Neural crest cell (in vitro differentiated cells): Measurements from ENCODE around the gene COL4A4. TPM values are rescaled to one million over a fixed set of nuclear protein-coding genes. Genes with fewer than 3 reads are reported as not detected.

Experiments
- DNase-seq: peaks from one replicate; pipeline ENCODE4 v3.0.0; 2021; ENCODE audit warnings: low read depth, mixed read lengths, low spot score
- H3K27ac Mint-ChIP-seq: one replicate; pipeline ENCODE4 v1.8.0; 2021; ENCODE audit warnings: mild to moderate bottlenecking, mixed read lengths; ENCODE audit not compliant: unreplicated experiment
- H3K27me3 Mint-ChIP-seq: 2 replicates; pipeline ENCODE4 v1.8.0; 2021; ENCODE audit warnings: low read depth, mild to moderate bottlenecking, mixed read lengths
- H3K36me3 Mint-ChIP-seq: 2 replicates; pipeline ENCODE4 v1.8.0; 2021; ENCODE audit warnings: low read depth, mild to moderate bottlenecking, mixed read lengths
- H3K4me1 Mint-ChIP-seq: 2 replicates; pipeline ENCODE4 v1.8.0; 2021; ENCODE audit warnings: mixed read lengths
- H3K4me3 Mint-ChIP-seq: one replicate; pipeline ENCODE4 v1.8.0; 2021; ENCODE audit warnings: mild to moderate bottlenecking, mixed read lengths
- H3K9me3 Mint-ChIP-seq: 2 replicates; pipeline ENCODE4 v1.8.0; 2021; ENCODE audit warnings: mixed read lengths
- total RNA-seq: library from RNA; stranded (reverse); gene quantifications from 2 replicates; pipeline ENCODE4 v1.2.1, GENCODE V29; 2021
- TF ChIP-seq, protein P1 (sequence below): fragments of 200-600 bp; sonication (generic); conservative IDR thresholded peaks from 2 replicates; pipeline ENCODE4 v1.5.0; 2021; ENCODE audit warnings: antibody characterized with exemption, mild to moderate bottlenecking

Gene COL4A4
- total RNA-seq, 1 donor from 2014 or later = 0.19 TPM

DNA sequence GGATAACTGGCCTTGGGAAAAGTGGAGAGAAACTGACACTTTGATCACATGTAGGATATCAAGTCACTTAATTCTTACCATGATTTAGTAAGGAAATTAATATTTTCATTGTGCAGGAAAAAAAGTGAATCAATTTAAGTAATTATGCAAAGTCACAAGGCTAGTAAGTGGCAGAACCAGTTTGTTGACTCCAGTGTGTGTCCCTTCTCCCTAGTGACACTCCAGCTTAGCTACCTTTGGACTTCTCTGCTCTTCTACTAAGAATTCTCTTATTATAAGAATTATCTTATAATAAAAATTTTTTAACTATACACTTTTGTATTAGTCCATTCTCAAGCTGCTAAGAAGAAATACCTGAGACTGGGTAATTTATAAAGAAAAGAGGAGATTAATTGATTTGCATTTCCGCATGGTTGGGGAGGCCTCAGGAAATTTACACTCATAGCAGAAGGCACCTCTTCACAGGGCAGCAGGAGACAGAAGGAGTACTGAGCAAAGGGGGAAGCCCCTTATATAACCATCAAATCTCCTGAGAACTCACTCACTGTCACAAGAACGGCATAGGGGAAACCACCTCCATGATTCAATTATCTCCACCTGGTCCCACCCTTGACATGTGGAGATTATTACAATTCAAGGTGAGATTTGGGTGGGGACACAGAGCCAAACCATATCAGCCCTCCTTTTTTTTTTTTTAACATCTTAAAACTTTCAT lies 13.6 kb downstream of the COL4A4 start:
- Mint-ChIP-seq H3K9me3 (peaks cover 2% of the 10 kb centered on the region), H3K4me3 (no peak overlapping the region), H3K36me3 (no peaks in the 10 kb centered on the region), H3K27me3 (peaks cover 8% of the 10 kb centered on the region), H3K27ac (no peak overlapping the region), H3K4me1 (no peaks in the 10 kb centered on the region)
- DNase-seq = no peak
- TF ChIP-seq, protein P1, sequence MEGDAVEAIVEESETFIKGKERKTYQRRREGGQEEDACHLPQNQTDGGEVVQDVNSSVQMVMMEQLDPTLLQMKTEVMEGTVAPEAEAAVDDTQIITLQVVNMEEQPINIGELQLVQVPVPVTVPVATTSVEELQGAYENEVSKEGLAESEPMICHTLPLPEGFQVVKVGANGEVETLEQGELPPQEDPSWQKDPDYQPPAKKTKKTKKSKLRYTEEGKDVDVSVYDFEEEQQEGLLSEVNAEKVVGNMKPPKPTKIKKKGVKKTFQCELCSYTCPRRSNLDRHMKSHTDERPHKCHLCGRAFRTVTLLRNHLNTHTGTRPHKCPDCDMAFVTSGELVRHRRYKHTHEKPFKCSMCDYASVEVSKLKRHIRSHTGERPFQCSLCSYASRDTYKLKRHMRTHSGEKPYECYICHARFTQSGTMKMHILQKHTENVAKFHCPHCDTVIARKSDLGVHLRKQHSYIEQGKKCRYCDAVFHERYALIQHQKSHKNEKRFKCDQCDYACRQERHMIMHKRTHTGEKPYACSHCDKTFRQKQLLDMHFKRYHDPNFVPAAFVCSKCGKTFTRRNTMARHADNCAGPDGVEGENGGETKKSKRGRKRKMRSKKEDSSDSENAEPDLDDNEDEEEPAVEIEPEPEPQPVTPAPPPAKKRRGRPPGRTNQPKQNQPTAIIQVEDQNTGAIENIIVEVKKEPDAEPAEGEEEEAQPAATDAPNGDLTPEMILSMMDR = no peak

DNA sequence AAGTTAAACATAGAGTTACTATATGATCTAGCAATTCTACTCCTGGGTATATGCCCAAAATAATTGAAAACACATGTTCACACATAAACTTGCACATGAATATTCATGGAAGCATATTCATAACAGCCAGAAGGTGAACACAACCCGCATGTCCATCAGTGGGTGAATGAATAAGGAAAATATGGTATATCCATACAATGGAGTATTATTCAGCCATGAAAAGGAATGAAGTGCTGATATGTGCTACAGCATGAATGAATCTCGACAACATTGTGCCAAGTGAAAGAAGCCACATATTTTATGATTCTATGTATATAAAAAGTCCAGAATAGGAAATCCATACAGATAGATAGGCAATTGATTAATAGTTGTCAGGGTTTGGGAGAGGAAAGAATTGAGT lies 15.9 kb downstream of the COL4A4 start:
- TF ChIP-seq, protein P1 = no peak
- no peak overlapping the region for H3K27ac Mint-ChIP-seq
- H3K4me3 Mint-ChIP-seq = no peak overlapping the region
- no peak for DNase-seq
- no peaks in the 10 kb centered on the region for H3K36me3 Mint-ChIP-seq
- no peaks in the 10 kb centered on the region for H3K4me1 Mint-ChIP-seq
- peaks cover 2% of the 10 kb centered on the region for H3K9me3 Mint-ChIP-seq
- no peaks in the 10 kb centered on the region for H3K27me3 Mint-ChIP-seq

DNA sequence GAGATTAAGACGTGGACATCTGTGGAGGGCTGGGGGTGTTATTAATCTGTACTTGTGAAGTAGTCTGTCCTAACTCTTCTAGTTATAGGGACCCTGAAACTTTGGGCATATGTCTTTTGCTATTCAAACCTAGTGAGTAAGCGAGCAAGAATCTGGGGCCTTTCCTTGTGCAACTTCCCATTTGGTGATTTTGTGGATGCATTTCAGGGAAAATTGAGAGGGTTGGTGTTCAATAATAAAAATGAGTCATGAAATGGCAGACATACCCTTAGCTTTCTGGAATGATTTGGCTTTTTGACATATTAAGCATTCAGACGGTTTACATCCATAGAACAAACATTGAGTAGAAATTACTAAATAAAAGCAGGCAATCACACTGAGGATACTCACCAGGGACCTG lies 17.0 kb downstream of the COL4A4 start:
- no peak for DNase-seq
- Mint-ChIP-seq H3K4me3 (no peak overlapping the region), H3K36me3 (no peaks in the 10 kb centered on the region), H3K27me3 (no peaks in the 10 kb centered on the region), H3K9me3 (peaks cover 2% of the 10 kb centered on the region), H3K27ac (no peak overlapping the region), H3K4me1 (no peaks in the 10 kb centered on the region)
- TF ChIP-seq, protein P1 = no peak

DNA sequence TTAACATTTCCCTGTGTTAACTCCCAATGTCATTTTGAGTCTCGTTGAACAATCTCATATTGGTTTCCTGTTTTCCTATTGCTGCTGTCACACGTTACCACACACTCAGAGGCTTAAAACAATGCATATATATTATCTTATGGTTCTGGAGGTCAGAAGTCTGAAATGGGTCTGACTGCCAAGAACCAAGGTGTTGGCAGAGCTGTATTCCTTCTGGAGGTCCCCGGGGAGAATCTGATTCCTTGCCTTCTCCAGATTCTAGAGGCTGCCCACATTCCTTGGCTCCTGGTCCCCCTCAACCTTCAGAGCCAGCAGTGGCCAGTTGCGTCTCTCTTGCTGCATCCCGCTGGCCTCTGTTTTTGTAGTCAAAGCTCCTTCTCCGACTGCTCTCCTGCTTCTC lies 17.5 kb downstream of the COL4A4 start:
- Mint-ChIP-seq H3K4me3 (no peak overlapping the region), H3K27ac (no peak overlapping the region), H3K4me1 (no peaks in the 10 kb centered on the region), H3K27me3 (no peaks in the 10 kb centered on the region), H3K36me3 (no peaks in the 10 kb centered on the region), H3K9me3 (peaks cover 2% of the 10 kb centered on the region)
- no peak for DNase-seq
- TF ChIP-seq, protein P1 = no peak

DNA sequence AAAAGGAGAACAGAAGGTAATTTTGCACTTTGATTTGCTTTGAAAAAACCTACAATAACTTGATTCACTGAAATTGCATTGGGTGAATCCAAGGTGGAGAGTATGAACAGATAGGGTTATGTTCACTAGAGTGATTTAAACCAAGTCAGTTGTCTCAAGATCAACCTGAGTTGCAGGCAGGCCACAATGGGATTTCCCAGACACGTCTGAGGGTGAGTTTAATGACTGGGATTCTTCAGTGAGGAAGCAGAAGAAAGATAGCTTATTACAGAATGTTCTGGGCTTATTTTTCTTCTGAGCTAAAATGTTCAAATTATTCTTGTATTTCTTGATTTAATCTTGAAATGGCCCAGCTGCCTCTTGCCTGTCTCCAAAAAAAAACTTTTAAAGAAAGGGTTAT lies 20.1 kb downstream of the COL4A4 start:
- no peaks in the 10 kb centered on the region for H3K27me3 Mint-ChIP-seq
- H3K9me3 Mint-ChIP-seq = peaks cover 2% of the 10 kb centered on the region
- no peaks in the 10 kb centered on the region for H3K36me3 Mint-ChIP-seq
- no peak for DNase-seq
- no peak overlapping the region for H3K4me3 Mint-ChIP-seq
- no peaks in the 10 kb centered on the region for H3K4me1 Mint-ChIP-seq
- TF ChIP-seq, protein P1 = no peak
- H3K27ac Mint-ChIP-seq = no peak overlapping the region
